Endothelial cell of umbilical vein (primary cell): ENCODE measurements around the gene ZNF70. TPM values are rescaled to one million over a fixed set of nuclear protein-coding genes. Genes with fewer than 3 reads are reported as not detected.

Source experiments
- BruUV-seq: library from RNA; stranded (reverse); fragments of 400-500 nt; replicated peaks from 2 replicates; lab custom pipeline; 2021; lab: Mats Ljungman, UMichigan
- CTCF ChIA-PET: fragments of 300-600, 350-600 bp; sonication (Branson Sonifier 250); formaldehyde crosslinking; loops from one replicate; lab custom pipeline; 2021; ENCODE audit warnings: antibody characterized with exemption, inconsistent platforms; lab: Charles Lee
- POLR2A ChIA-PET: fragments of 300-600, 350-600 bp; sonication (Branson Sonifier 250); formaldehyde crosslinking; loops from one replicate; lab custom pipeline; 2021; ENCODE audit warnings: antibody characterized with exemption, inconsistent platforms; lab: Charles Lee
- DNase-seq: peaks from one replicate; pipeline ENCODE4 v3.0.0-alpha.2; 2011; ENCODE audit warnings: low read depth, low spot score
- FAIRE-seq: peaks from 2 replicates; lab custom pipeline; 2011; peaks lifted over from hg19 to GRCh38; lab: Jason Lieb, UNC
- H2AFZ ChIP-seq: 2 replicates; pipeline ENCODE4 v1.6.0; 2012; ENCODE audit warnings: low read depth, low read length, control low read depth, inconsistent platforms
- H3K27ac ChIP-seq: 2 replicates; pipeline ENCODE4 v1.5.1; 2011; ENCODE audit warnings: low read depth, mild to moderate bottlenecking, control low read depth, low read length, moderate library complexity; ENCODE audit not compliant: insufficient read depth
- H3K27me3 ChIP-seq, 2 experiments: 2 replicates each; pipeline versions ENCODE4 v1.6.0 to v1.6.1; 2011; ENCODE audit warnings: low read length in 2 of 2, mixed read lengths in 1 of 2; ENCODE audit not compliant: control insufficient read depth in 2 of 2, insufficient read depth in 2 of 2
- H3K36me3 ChIP-seq, 2 experiments: 2 replicates in 1 of 2; 3 replicates in 1 of 2; pipeline ENCODE4 v1.5.1; 2011; ENCODE audit warnings: low read length in 2 of 2, mild to moderate bottlenecking in 1 of 2, moderate library complexity in 1 of 2; ENCODE audit not compliant: control insufficient read depth in 2 of 2, insufficient read depth in 2 of 2; ENCODE audit errors: extremely low read depth in 1 of 2
- H3K4me1 ChIP-seq: 3 replicates; pipeline ENCODE4 v1.5.1; 2011; ENCODE audit warnings: mild to moderate bottlenecking, low read length; ENCODE audit not compliant: control insufficient read depth, insufficient read depth; ENCODE audit errors: extremely low read depth
- H3K4me2 ChIP-seq: 2 replicates; pipeline ENCODE4 v1.6.1; 2011; ENCODE audit warnings: low read length, control low read depth, mixed read lengths; ENCODE audit not compliant: insufficient read depth
- H3K4me3 ChIP-seq, 3 experiments: fragments of 200-600 bp in 1 of 3; sonication (generic), shearing (Covaris generic) in 1 of 3; replicated peaks in 1 of 3; 2 replicates each; pipeline ENCODE4 v1.5.1; 2011 to 2016; ENCODE audit warnings: control low read depth in 3 of 3, low read length in 3 of 3, mild to moderate bottlenecking in 2 of 3, inconsistent platforms in 1 of 3, low read depth in 1 of 3, moderate library complexity in 1 of 3; ENCODE audit not compliant: insufficient read depth in 1 of 3
- H3K79me2 ChIP-seq: 2 replicates; pipeline ENCODE4 v1.6.0; 2012; ENCODE audit warnings: low read length, inconsistent platforms; ENCODE audit not compliant: control insufficient read depth, insufficient read depth
- H3K9ac ChIP-seq: replicated peaks from 2 replicates; pipeline ENCODE3; 2011; ENCODE audit warnings: low read length, control low read depth; ENCODE audit not compliant: insufficient read depth; ENCODE audit errors: extremely low read depth
- H3K9me1 ChIP-seq: replicated peaks from 3 replicates; pipeline ENCODE4 v1.6.0; 2011; ENCODE audit warnings: mild to moderate bottlenecking, low read length; ENCODE audit not compliant: control insufficient read depth, insufficient read depth; ENCODE audit errors: extremely low read depth
- H3K9me3 ChIP-seq: replicated peaks from 2 replicates; pipeline ENCODE4 v1.5.1; 2012; ENCODE audit warnings: low read length, inconsistent platforms; ENCODE audit not compliant: control insufficient read depth, insufficient read depth
- H4K20me1 ChIP-seq: replicated peaks from 2 replicates; pipeline ENCODE3; 2011; ENCODE audit warnings: mild to moderate bottlenecking, low read length; ENCODE audit not compliant: control insufficient read depth, insufficient read depth; ENCODE audit errors: extremely low read depth
- JUN ChIP-seq: IDR thresholded peaks from 2 replicates; pipeline ENCODE4 v1.6.1; 2011; ENCODE audit warnings: borderline replicate concordance, low read depth; ENCODE audit not compliant: insufficient read length, insufficient read depth
- MAX ChIP-seq: IDR thresholded peaks from 2 replicates; pipeline ENCODE4 v1.6.1; 2011; ENCODE audit not compliant: insufficient read depth, insufficient read length
- MYC ChIP-seq: IDR thresholded peaks from one replicate; pipeline ENCODE4 v1.6.1; 2011; ENCODE audit warnings: mild to moderate bottlenecking, low read depth, low read length
- POLR2A ChIP-seq: IDR thresholded peaks from 2 replicates; pipeline ENCODE4 v1.6.1; 2012; ENCODE audit warnings: low read depth, mild to moderate bottlenecking, control low read depth, low read length
- POLR2AphosphoS5 ChIP-seq: IDR thresholded peaks from 2 replicates; pipeline ENCODE4 v1.6.1; 2012; ENCODE audit warnings: low read depth, mild to moderate bottlenecking, control low read depth, low read length, moderate library complexity; ENCODE audit not compliant: insufficient read depth
- dilution Hi-C: fragments of 300-500 bp; cut with MboI; formaldehyde crosslinking; loops from one replicate; pipeline ENCODE4 v1.15.0; 2019; ENCODE audit warnings: low sequenced_read_pairs; ENCODE audit not compliant: extremely low pct_ligation_motif_present
- intact Hi-C: fragments of 100-400 bp; cut with micrococcal nuclease; formaldehyde crosslinking; loops from one replicate; pipeline ENCODE4 v1.10.0; 2022
- polyA plus RNA-seq, 4 experiments: library from polyadenylated mRNA; depleted of rRNA in 3 of 4; stranded (reverse) in 3 of 4; unstranded in 1 of 4; fragments of >200 nt; gene quantifications; 2 replicates each; pipeline versions ENCODE4 v1.2.1 to v1.2.3, GENCODE V29; 2011 to 2012; ENCODE audit warnings: missing spikeins in 1 of 4
- total RNA-seq: library from RNA; stranded (reverse); gene quantifications from 2 replicates; pipeline ENCODE4 v1.2.3, GENCODE V29; 2021

The ZNF70 gene
- total and polyA plus RNA-seq, 2 donors (not counting 3 experiments of a cell fraction or from before 2014, with no cell fraction given): 1.9 to 6.2 TPM

GRCh38 chr22:23772649-23773473 is 21.9 kb upstream of the ZNF70 start, which contains the start of gene MMP11:
Gene MMP11, plus strand, starts transcription at chr22:23772849. Its CDS starts 22 bp downstream, at chr22:23772871.
- TF ChIP-seq POLR2AphosphoS5: peak; percentile 35
- TF ChIP-seq JUN: no peak
- peak; percentile 39 for TF ChIP-seq POLR2A
- BruUV-seq: no TSS peak

GRCh38 chr22:23772315-23772648 is 21.4 kb upstream of the ZNF70 start:
- Histone ChIP-seq H3K9ac (peak overlapping the region; percentile 58), H3K36me3 (no peaks in the 10 kb centered on the region), H3K4me2 (peak overlapping the region; percentile 74), H3K4me1 (peaks cover 15% of the 10 kb centered on the region), H3K27me3 (no peaks in the 10 kb centered on the region), H3K79me2 (no peaks in the 10 kb centered on the region), H2AFZ (peak overlapping the region; percentile 98), H3K4me3 (peak overlapping the region in 2 of 3 experiments; percentile 7 to 14), H3K9me3 (no peaks in the 10 kb centered on the region), H3K9me1 (no peaks in the 10 kb centered on the region), H3K27ac (peak overlapping the region; percentile 14), H4K20me1 (no peaks in the 10 kb centered on the region)
- no TSS peak for BruUV-seq
- POLR2A ChIA-PET: no interaction called here
- intact Hi-C loops (no loop called here), dilution Hi-C loops (no loop called here)
- CTCF ChIA-PET: interaction anchor here (0.7 to 3.5 kb wide), 3 partner anchors 16 to 77 kb away, joined by 3 to 55 read pairs (median 8); partner anchors contain the start of gene SMARCB1
- DNase-seq (no peak), FAIRE-seq (no peak)
- TF ChIP-seq POLR2AphosphoS5 (no peak), MAX (no peak), MYC (no peak)

More at GRCh38 chr22:23772649-23773473, 21.9 kb upstream of the ZNF70 start, which contains the start of gene MMP11:
- Histone ChIP-seq H3K27me3 (no peaks in the 10 kb centered on the region), H3K9me1 (no peaks in the 10 kb centered on the region), H4K20me1 (no peaks in the 10 kb centered on the region), H3K4me2 (peak within 1 kb of the TSS; percentile 74), H3K4me3 (peak within 1 kb of the TSS; percentile 15 to 27 (median 18)), H2AFZ (peak within 1 kb of the TSS; percentile 98), H3K27ac (peak within 1 kb of the TSS; percentile 14), H3K36me3 (no peaks in the 10 kb centered on the region), H3K9me3 (no peaks in the 10 kb centered on the region), H3K9ac (peak within 1 kb of the TSS; percentile 58), H3K4me1 (peaks cover 15% of the 10 kb centered on the region), H3K79me2 (no peaks in the 10 kb centered on the region)
- FAIRE-seq: no peak
- POLR2A ChIA-PET: no interaction called here
- CTCF ChIA-PET: interaction anchor here (0.7 to 3.5 kb wide), 4 partner anchors 12 to 77 kb away, joined by 3 to 55 read pairs (median 6); partner anchors contain the start of gene SMARCB1
- intact Hi-C loops: no loop called here
- DNase-seq: no peak
- dilution Hi-C loops: no loop called here
